K562 (cell line): ENCODE data around the gene NDUFB5. TPM values are rescaled to one million over a fixed set of nuclear protein-coding genes. Genes with fewer than 3 reads are reported as not detected.

Experiments used
- CCNT2 ChIP-seq: IDR thresholded peaks from 2 replicates; pipeline ENCODE4 v1.6.1; 2011; ENCODE audit warnings: borderline replicate concordance, low read depth, mild to moderate bottlenecking, moderate library complexity, mixed read lengths, low read length; ENCODE audit not compliant: insufficient read length; ENCODE audit errors: extremely low read depth
- CEBPB ChIP-seq: fragments of 450-650 bp; IDR thresholded peaks from 2 replicates; pipeline ENCODE4 v1.6.1; 2016; ENCODE audit warnings: missing genetic modification characterization, missing compliant biosample characterization
- FOXP1 ChIP-seq: sonication (generic); formaldehyde crosslinking; IDR thresholded peaks from 2 replicates; pipeline ENCODE4 v1.8.0; 2022; ENCODE audit warnings: mild to moderate bottlenecking, missing genetic modification reagents
- GABPA ChIP-seq: fragments of 200-800 bp; sonication (Bioruptor generic); conservative IDR thresholded peaks from 2 replicates; pipeline ENCODE4 v1.6.1; 2016; ENCODE audit warnings: low read depth, missing genetic modification characterization, missing compliant biosample characterization
- LEF1 ChIP-seq: fragments of 450-650 bp; IDR thresholded peaks from 2 replicates; pipeline ENCODE4 v1.6.1; 2016; ENCODE audit warnings: mild to moderate bottlenecking
- MAFG ChIP-seq: fragments of 450-650 bp; conservative IDR thresholded peaks from 2 replicates; pipeline ENCODE4 v1.6.1; 2016; ENCODE audit warnings: missing genetic modification characterization, missing compliant biosample characterization
- POU5F1 ChIP-seq: fragments of 150-350 bp; IDR thresholded peaks from 2 replicates; pipeline ENCODE4 v1.6.1; 2014; ENCODE audit warnings: borderline replicate concordance, low read length, low read depth, mild to moderate bottlenecking; ENCODE audit not compliant: partially characterized antibody
- RBM34 ChIP-seq: fragments of 200-400 bp; formaldehyde crosslinking; IDR thresholded peaks from 2 replicates; pipeline ENCODE4 v1.6.1; 2018; ENCODE audit warnings: low read length, borderline replicate concordance; ENCODE audit not compliant: insufficient read depth
- TAL1 ChIP-seq: fragments of 450-650 bp; IDR thresholded peaks from 2 replicates; pipeline ENCODE4 v1.6.1; 2016; ENCODE audit warnings: mild to moderate bottlenecking
- WHSC1 ChIP-seq: IDR thresholded peaks from one replicate; pipeline ENCODE4 v1.6.1; 2012; ENCODE audit warnings: low read length, control low read depth, inconsistent platforms
- ZBTB1 ChIP-seq: sonication (generic); formaldehyde crosslinking; IDR thresholded peaks from 2 replicates; pipeline ENCODE4 v1.8.1; 2023; ENCODE audit warnings: missing genetic modification reagents, low read depth, mild to moderate bottlenecking, borderline replicate concordance
- ZBTB26 ChIP-seq: fragments of 450-650 bp; formaldehyde crosslinking; IDR thresholded peaks from 2 replicates; pipeline ENCODE4 v1.4.0; 2022; ENCODE audit warnings: missing genetic modification characterization
- ZNF316 ChIP-seq: fragments of 450-650 bp; IDR thresholded peaks from 2 replicates; pipeline ENCODE4 v1.6.1; 2016
- polyA plus RNA-seq, 8 experiments: library from polyadenylated mRNA; depleted of rRNA in 4 of 8; stranded (reverse) in 5 of 8; unstranded in 3 of 8; fragments of >200 nt; fragmentation: Nextera tagmentation in 2 of 8; fragmentation: Illumina TruSeq in 1 of 8; extraction: Ambion mirVana in 2 of 8; extraction: Trizol in 1 of 8; gene quantifications; 2 replicates each; pipeline versions ENCODE4 v1.2.1 to v1.2.3, GENCODE V29; 2011 to 2014; ENCODE audit warnings: inconsistent platforms in 1 of 8, missing spikeins in 1 of 8
- total RNA-seq, 7 experiments: library from RNA; depleted of rRNA in 6 of 7; stranded (reverse); fragments of >200 nt in 6 of 7; fragmentation: Illumina TruSeq in 2 of 7; extraction: Trizol in 2 of 7; gene quantifications; 2 replicates each; pipeline versions ENCODE4 v1.2.1 to v1.2.3, GENCODE V29; 2011 to 2021; ENCODE audit warnings: low replicate concordance in 1 of 7
- TF ChIP-seq, protein P1 (sequence below): fragments of 200-800 bp; sonication (Bioruptor generic); IDR thresholded peaks from 2 replicates; pipeline ENCODE4 v1.6.1; 2017; ENCODE audit warnings: missing genetic modification characterization, missing compliant biosample characterization
- TF ChIP-seq, protein P2 (sequence below): fragments of 250-450 bp; sonication (Bioruptor Pico); IDR thresholded peaks from 2 replicates; pipeline ENCODE4 v1.5.0; 2020; ENCODE audit warnings: mild to moderate bottlenecking, borderline replicate concordance
- TF ChIP-seq, protein P3 (sequence below), 2 experiments: fragments of 150-350 bp in 1 of 2; IDR thresholded peaks; 2 replicates each; pipeline ENCODE4 v1.6.1; 2012 to 2016; ENCODE audit warnings: low read depth in 2 of 2, low read length in 2 of 2, mild to moderate bottlenecking in 1 of 2, moderate library complexity in 1 of 2
- TF ChIP-seq, protein P4 (sequence below): fragments of 450-650 bp; formaldehyde crosslinking; IDR thresholded peaks from 2 replicates; pipeline ENCODE4 v1.4.0; 2020; ENCODE audit warnings: mild to moderate bottlenecking, moderate library complexity

Gene NDUFB5
- total and polyA plus RNA-seq, 9 of the 15 experiments (the other 6 are each of a cell fraction or from before 2014, with no cell fraction given): 128 to 466 (median 176) TPM

DNA sequence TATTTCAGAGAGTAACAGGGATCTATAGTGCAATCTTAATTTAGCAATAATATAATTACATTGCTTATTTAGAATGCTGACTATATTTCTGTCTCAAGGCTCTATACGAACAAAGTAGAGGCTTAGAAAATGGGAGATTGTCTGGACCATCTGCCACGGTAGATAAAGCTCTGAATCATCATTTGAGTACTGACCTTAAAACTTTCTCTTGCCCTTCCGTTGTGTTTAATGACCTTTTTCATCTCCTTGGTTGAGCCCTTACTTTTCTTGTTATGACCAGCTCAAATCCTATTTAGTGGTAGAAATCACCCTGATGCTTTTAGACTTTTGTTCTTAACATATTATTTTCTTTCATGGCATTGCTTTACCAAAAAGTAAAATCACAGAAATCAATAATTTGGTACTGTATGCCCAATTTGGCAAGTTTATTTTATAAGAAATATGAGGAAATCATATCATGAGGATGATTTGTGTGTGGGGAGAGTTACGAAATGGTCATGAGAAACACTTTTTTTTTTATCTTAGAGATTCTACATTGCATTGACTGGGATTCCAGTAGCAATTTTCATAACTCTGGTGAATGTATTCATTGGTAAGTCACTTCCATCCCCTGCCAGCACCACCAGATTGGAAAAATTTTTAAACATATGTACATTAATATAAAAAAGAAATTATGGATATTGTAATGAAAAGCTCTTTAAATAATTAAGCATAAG, 11.0 kb downstream of the NDUFB5 start (continued):
- TF ChIP-seq POU5F1: no peak
- TF ChIP-seq, protein P1, sequence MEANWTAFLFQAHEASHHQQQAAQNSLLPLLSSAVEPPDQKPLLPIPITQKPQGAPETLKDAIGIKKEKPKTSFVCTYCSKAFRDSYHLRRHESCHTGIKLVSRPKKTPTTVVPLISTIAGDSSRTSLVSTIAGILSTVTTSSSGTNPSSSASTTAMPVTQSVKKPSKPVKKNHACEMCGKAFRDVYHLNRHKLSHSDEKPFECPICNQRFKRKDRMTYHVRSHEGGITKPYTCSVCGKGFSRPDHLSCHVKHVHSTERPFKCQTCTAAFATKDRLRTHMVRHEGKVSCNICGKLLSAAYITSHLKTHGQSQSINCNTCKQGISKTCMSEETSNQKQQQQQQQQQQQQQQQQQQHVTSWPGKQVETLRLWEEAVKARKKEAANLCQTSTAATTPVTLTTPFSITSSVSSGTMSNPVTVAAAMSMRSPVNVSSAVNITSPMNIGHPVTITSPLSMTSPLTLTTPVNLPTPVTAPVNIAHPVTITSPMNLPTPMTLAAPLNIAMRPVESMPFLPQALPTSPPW (CRISPR knock-in tag): peak; percentile 26; the same call in 1 of the 2 replicates
- peak; percentile 79 for TF ChIP-seq CEBPB (tag)
- no peak for TF ChIP-seq FOXP1 (CRISPR knock-in tag)
- TF ChIP-seq ZBTB1: no peak
- no peak for TF ChIP-seq RBM34
- TF ChIP-seq, protein P2, sequence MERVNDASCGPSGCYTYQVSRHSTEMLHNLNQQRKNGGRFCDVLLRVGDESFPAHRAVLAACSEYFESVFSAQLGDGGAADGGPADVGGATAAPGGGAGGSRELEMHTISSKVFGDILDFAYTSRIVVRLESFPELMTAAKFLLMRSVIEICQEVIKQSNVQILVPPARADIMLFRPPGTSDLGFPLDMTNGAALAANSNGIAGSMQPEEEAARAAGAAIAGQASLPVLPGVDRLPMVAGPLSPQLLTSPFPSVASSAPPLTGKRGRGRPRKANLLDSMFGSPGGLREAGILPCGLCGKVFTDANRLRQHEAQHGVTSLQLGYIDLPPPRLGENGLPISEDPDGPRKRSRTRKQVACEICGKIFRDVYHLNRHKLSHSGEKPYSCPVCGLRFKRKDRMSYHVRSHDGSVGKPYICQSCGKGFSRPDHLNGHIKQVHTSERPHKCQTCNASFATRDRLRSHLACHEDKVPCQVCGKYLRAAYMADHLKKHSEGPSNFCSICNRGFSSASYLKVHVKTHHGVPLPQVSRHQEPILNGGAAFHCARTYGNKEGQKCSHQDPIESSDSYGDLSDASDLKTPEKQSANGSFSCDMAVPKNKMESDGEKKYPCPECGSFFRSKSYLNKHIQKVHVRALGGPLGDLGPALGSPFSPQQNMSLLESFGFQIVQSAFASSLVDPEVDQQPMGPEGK (CRISPR knock-in tag): no peak
- TF ChIP-seq MAFG (tag): peak; percentile 43; the same call in 1 of the 2 replicates
- TF ChIP-seq LEF1: peak; percentile 79; the same call in 1 of the 2 replicates
- TF ChIP-seq GABPA: no peak
- no peak for TF ChIP-seq ZBTB26
- TF ChIP-seq ZNF316: peak; percentile 76
- no peak for TF ChIP-seq WHSC1
- TF ChIP-seq, protein P3, sequence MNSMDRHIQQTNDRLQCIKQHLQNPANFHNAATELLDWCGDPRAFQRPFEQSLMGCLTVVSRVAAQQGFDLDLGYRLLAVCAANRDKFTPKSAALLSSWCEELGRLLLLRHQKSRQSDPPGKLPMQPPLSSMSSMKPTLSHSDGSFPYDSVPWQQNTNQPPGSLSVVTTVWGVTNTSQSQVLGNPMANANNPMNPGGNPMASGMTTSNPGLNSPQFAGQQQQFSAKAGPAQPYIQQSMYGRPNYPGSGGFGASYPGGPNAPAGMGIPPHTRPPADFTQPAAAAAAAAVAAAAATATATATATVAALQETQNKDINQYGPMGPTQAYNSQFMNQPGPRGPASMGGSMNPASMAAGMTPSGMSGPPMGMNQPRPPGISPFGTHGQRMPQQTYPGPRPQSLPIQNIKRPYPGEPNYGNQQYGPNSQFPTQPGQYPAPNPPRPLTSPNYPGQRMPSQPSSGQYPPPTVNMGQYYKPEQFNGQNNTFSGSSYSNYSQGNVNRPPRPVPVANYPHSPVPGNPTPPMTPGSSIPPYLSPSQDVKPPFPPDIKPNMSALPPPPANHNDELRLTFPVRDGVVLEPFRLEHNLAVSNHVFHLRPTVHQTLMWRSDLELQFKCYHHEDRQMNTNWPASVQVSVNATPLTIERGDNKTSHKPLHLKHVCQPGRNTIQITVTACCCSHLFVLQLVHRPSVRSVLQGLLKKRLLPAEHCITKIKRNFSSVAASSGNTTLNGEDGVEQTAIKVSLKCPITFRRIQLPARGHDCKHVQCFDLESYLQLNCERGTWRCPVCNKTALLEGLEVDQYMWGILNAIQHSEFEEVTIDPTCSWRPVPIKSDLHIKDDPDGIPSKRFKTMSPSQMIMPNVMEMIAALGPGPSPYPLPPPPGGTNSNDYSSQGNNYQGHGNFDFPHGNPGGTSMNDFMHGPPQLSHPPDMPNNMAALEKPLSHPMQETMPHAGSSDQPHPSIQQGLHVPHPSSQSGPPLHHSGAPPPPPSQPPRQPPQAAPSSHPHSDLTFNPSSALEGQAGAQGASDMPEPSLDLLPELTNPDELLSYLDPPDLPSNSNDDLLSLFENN (IDR thresholded peaks at IDR 0.05; ENCODE audit: low read depth in 2 of 2, low read length in 2 of 2): peak in 1 of 2 experiments; percentile 69; a peak in 1 of 4 replicates
- TF ChIP-seq, protein P4, sequence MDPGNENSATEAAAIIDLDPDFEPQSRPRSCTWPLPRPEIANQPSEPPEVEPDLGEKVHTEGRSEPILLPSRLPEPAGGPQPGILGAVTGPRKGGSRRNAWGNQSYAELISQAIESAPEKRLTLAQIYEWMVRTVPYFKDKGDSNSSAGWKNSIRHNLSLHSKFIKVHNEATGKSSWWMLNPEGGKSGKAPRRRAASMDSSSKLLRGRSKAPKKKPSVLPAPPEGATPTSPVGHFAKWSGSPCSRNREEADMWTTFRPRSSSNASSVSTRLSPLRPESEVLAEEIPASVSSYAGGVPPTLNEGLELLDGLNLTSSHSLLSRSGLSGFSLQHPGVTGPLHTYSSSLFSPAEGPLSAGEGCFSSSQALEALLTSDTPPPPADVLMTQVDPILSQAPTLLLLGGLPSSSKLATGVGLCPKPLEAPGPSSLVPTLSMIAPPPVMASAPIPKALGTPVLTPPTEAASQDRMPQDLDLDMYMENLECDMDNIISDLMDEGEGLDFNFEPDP (CRISPR knock-in tag): no peak
- peak; percentile 84 for TF ChIP-seq CCNT2
- peak; percentile 88 for TF ChIP-seq TAL1
